Right cardiac atrium (tissue), 5 donors: ENCODE measurements around the gene TFB2M. TPM values are rescaled to one million over a fixed set of nuclear protein-coding genes. Genes with fewer than 3 reads are reported as not detected.
"Not testable (repeated sequence)": the region's sequence is repeated elsewhere in the genome, so short reads cannot be mapped to it uniquely, and the experiment has no call there.

Source experiments
- ATAC-seq, 2 donors: fragments of 200-7000 bp; cut with Tn5 transposase; one replicate each; pipeline versions ENCODE4 v1.8.0 to v1.9.1; 2020; ENCODE audit warnings: moderate library complexity in 2 of 2, mild to moderate bottlenecking in 1 of 2
- DNase-seq, 3 donors: peaks; one replicate each; pipeline ENCODE4 v3.0.0-alpha.2; 2020
- H3K27ac ChIP-seq: one replicate; pipeline ENCODE4 v1.5.1; 2013; ENCODE audit warnings: mild to moderate bottlenecking, low read length, control low read depth, moderate library complexity
- H3K27me3 ChIP-seq: one replicate; pipeline ENCODE4 v1.6.1; 2013; ENCODE audit not compliant: control insufficient read depth, insufficient read depth
- H3K4me1 ChIP-seq: one replicate; pipeline ENCODE4 v1.6.1; 2013; ENCODE audit warnings: low read length; ENCODE audit not compliant: control insufficient read depth, insufficient read depth
- H3K4me3 ChIP-seq: one replicate; pipeline ENCODE4 v1.5.1; 2013; ENCODE audit warnings: low read length, control low read depth
- H3K9me3 ChIP-seq: one replicate; pipeline ENCODE4 v1.6.1; 2013; ENCODE audit warnings: low read length; ENCODE audit not compliant: control insufficient read depth
- WGBS: extraction: QIAGEN DNeasy Blood & Tissue Kit; methylation state at CpG from one replicate; pipeline ENCODE4 v1.1.7; 2013; 5-methylcytosine and 5-hydroxymethylcytosine counted together
- intact Hi-C, 4 donors: fragments of 100-400 bp; cut with DNase I; formaldehyde crosslinking; loops; one replicate each; pipeline versions ENCODE4 v1.11.0 to v1.14.0; 2022 to 2023
- polyA plus RNA-seq: library from polyadenylated mRNA; stranded (reverse); fragments of 200-250 nt; gene quantifications from one replicate; pipeline ENCODE4 v1.2.3, GENCODE V29; 2013
- total RNA-seq, 4 donors: library from RNA; stranded (reverse); fragmentation: NEBNext Ultra II Directional; extraction: Animal tissue kit (Norgen Biotek cat#: 25700); gene quantifications; one replicate each; pipeline ENCODE4 v1.2.1, GENCODE V29; 2021
- donor health status: healthy with polysubstance abuse.
- donor health status: DM: no; HTN: yes; CAD: no.
- donor health status: DM: no; HTN: no; CAD: no.
- donor health status: DM: no; HTN: yes; CAD: no; lungs with severe emphysema.
- donor health status: DM: yes; HTN: yes; CAD: no.

TFB2M gene
- total and polyA plus RNA-seq, 5 donors, result 9.9 to 13.6 (median 10.9) TPM

GRCh38 chr1:246597340-246597739, 31.3 kb upstream of the TFB2M start:
- peak overlapping the region; percentile 28 for H3K27ac ChIP-seq
- H3K4me1 ChIP-seq, result peaks cover 6% of the 10 kb centered on the region
- no peaks in the 10 kb centered on the region for H3K27me3 ChIP-seq
- peak; percentile 70 to 79 (median 77) for DNase-seq
- whole genome bisulfite sequencing, result 25% methylated on average over 5 of the region's 5 CpGs
- H3K4me3 ChIP-seq, result no peak overlapping the region
- peak; percentile 93 to 95 for ATAC-seq
- H3K9me3 ChIP-seq, result no peaks in the 10 kb centered on the region
- intact Hi-C loops, result no loop called here

GRCh38 chr1:246595146-246595545, 29.1 kb upstream of the TFB2M start:
- 86% methylated on average over 3 of the region's 3 CpGs for WGBS
- Histone ChIP-seq H3K9me3 (no peaks in the 10 kb centered on the region), H3K4me3 (no peak overlapping the region), H3K27ac (peak overlapping the region; percentile 25), H3K27me3 (no peaks in the 10 kb centered on the region), H3K4me1 (peaks cover 6% of the 10 kb centered on the region)
- ATAC-seq (no peak), DNase-seq (no peak)
- intact Hi-C loops, result no loop called here

- intact Hi-C loops, result no loop called here
- Histone ChIP-seq H3K4me1 (no peaks in the 10 kb centered on the region), H3K4me3 (no peak overlapping the region), H3K9me3 (no peaks in the 10 kb centered on the region), H3K27me3 (no peaks in the 10 kb centered on the region), H3K27ac (no peak overlapping the region)
- ATAC-seq (no peak), DNase-seq (no peak)
Measured at GRCh38 chr1:246592695-246593094, 26.6 kb upstream of the TFB2M start.

GRCh38 chr1:246591958-246592357, 25.9 kb upstream of the TFB2M start:
- no peak overlapping the region for H3K4me3 ChIP-seq
- intact Hi-C loops, result no loop called here
- no peaks in the 10 kb centered on the region for H3K9me3 ChIP-seq
- no peak for DNase-seq
- no peaks in the 10 kb centered on the region for H3K27me3 ChIP-seq
- no peak for ATAC-seq
- no peaks in the 10 kb centered on the region for H3K4me1 ChIP-seq
- no peak overlapping the region for H3K27ac ChIP-seq
- WGBS, result 95% methylated on average over 13 of the region's 13 CpGs

GRCh38 chr1:246591504-246591903, 25.4 kb upstream of the TFB2M start:
- no peaks in the 10 kb centered on the region for H3K9me3 ChIP-seq
- no peaks in the 10 kb centered on the region for H3K27me3 ChIP-seq

GRCh38 chr1:246591047-246591446, 25.0 kb upstream of the TFB2M start:
- DNase-seq, result no peak
- H3K27ac ChIP-seq, result no peak overlapping the region
- H3K4me1 ChIP-seq, result no peaks in the 10 kb centered on the region

More at GRCh38 chr1:246591504-246591903, 25.4 kb upstream of the TFB2M start:
- 96% methylated on average over 6 of the region's 6 CpGs for WGBS
- Histone ChIP-seq H3K27ac (no peak overlapping the region), H3K4me3 (no peak overlapping the region), H3K4me1 (no peaks in the 10 kb centered on the region)
- DNase-seq (no peak), ATAC-seq (no peak)
- intact Hi-C loops, result no loop called here

GRCh38 chr1:246589919-246590318, 23.9 kb upstream of the TFB2M start:
- ATAC-seq, DNase-seq, H3K27me3 ChIP-seq, H3K9me3 ChIP-seq, H3K27ac ChIP-seq, H3K4me1 ChIP-seq, intact Hi-C loops, H3K4me3 ChIP-seq: not testable (repeated sequence)
- WGBS, result 93% methylated on average over 9 of the region's 10 CpGs

More at GRCh38 chr1:246591047-246591446, 25.0 kb upstream of the TFB2M start:
- Histone ChIP-seq H3K4me3 (no peak overlapping the region), H3K9me3 (no peaks in the 10 kb centered on the region), H3K27me3 (no peaks in the 10 kb centered on the region)
- ATAC-seq, result no peak
- intact Hi-C loops, result no loop called here

- intact Hi-C loops, result no loop called here
- Histone ChIP-seq H3K27me3 (no peaks in the 10 kb centered on the region), H3K4me3 (no peak overlapping the region), H3K4me1 (peaks cover 13% of the 10 kb centered on the region), H3K9me3 (no peaks in the 10 kb centered on the region), H3K27ac (no peak overlapping the region)
- WGBS, result 65% methylated on average over 2 of the region's 2 CpGs
- DNase-seq (no peak), ATAC-seq (no peak)
Measured at GRCh38 chr1:246588159-246588721, 22.2 kb upstream of the TFB2M start.

- WGBS, result 40% methylated on average over 3 of the region's 3 CpGs
- peak; percentile 18 to 39 for ATAC-seq
- no peak for DNase-seq
- no peaks in the 10 kb centered on the region for H3K9me3 ChIP-seq
- H3K4me3 ChIP-seq, result no peak overlapping the region
- H3K27ac ChIP-seq, result no peak overlapping the region
- no peaks in the 10 kb centered on the region for H3K27me3 ChIP-seq
- peaks cover 16% of the 10 kb centered on the region for H3K4me1 ChIP-seq
- intact Hi-C loops, result no loop called here
Measured at GRCh38 chr1:246587606-246588005, 21.5 kb upstream of the TFB2M start.

GRCh38 chr1:246587032-246587431, 21.0 kb upstream of the TFB2M start:
- Histone ChIP-seq H3K4me3 (no peak overlapping the region), H3K27ac (peak overlapping the region; percentile 52), H3K4me1 (peaks cover 16% of the 10 kb centered on the region), H3K27me3 (no peaks in the 10 kb centered on the region), H3K9me3 (no peaks in the 10 kb centered on the region)
- intact Hi-C loops, result no loop called here
- WGBS, result 70% methylated on average over 3 of the region's 3 CpGs
- DNase-seq, result no peak
- ATAC-seq, result no peak

- Histone ChIP-seq H3K27ac (peak overlapping the region; percentile 53), H3K9me3 (no peaks in the 10 kb centered on the region), H3K27me3 (no peaks in the 10 kb centered on the region), H3K4me3 (no peak overlapping the region), H3K4me1 (peaks cover 25% of the 10 kb centered on the region)
- intact Hi-C loops, result no loop called here
- DNase-seq (peak in 1 of 3 donors; percentile 28), ATAC-seq (peak; percentile 81 to 84)
- WGBS, result 77% methylated on average over 6 of the region's 6 CpGs
Measured at GRCh38 chr1:246583448-246584185, 17.6 kb upstream of the TFB2M start.
